Lower leg skin (tissue), 4 donors: ENCODE data around the gene ZBTB33. TPM values are rescaled to one million over a fixed set of nuclear protein-coding genes. Genes with fewer than 3 reads are reported as not detected.

Experiments used
- DNase-seq, 2 donors: peaks; one replicate each; pipeline ENCODE4 v3.0.0-alpha.2; 2019; ENCODE audit warnings: low spot score in 2 of 2
- H3K4me3 ChIP-seq: fragments of 200-600 bp; sonication (generic); 2 replicates; pipeline ENCODE4 v1.5.1; 2017; ENCODE audit warnings: mild to moderate bottlenecking, low read depth; ENCODE audit not compliant: poor library complexity, severe bottlenecking
- CTCF ChIP-seq, 3 donors: fragments of 450-650 bp; IDR thresholded peaks; one replicate each; pipeline ENCODE4 v1.5.1; 2016; ENCODE audit warnings: antibody characterized with exemption in 3 of 3, mild to moderate bottlenecking in 3 of 3, moderate library complexity in 2 of 3
- POLR2A ChIP-seq, 2 donors: fragments of 450-650 bp; IDR thresholded peaks; one replicate each; pipeline ENCODE4 v1.6.1; 2016 to 2017; ENCODE audit warnings: antibody characterized with exemption in 2 of 2, mild to moderate bottlenecking in 1 of 2, moderate library complexity in 1 of 2
- WGBS, 2 donors: methylation state at CpG; one replicate each; pipeline ENCODE4 v1.1.5; 2018; 5-methylcytosine and 5-hydroxymethylcytosine counted together
- intact Hi-C: fragments of 100-400 bp; cut with DNase I; formaldehyde crosslinking; loops from one replicate; pipeline ENCODE4 v1.15.0; 2023; ENCODE audit warnings: low total_unique reads
- total RNA-seq, 4 donors: library from RNA; depleted of rRNA; stranded (reverse); fragments of >200 nt; gene quantifications; one replicate each; pipeline ENCODE4 v1.1.0, GENCODE V29; 2016

Gene ZBTB33
- total RNA-seq, 4 donors from 2014 or later: 21.6 to 26.8 (median 23.8) TPM

DNA sequence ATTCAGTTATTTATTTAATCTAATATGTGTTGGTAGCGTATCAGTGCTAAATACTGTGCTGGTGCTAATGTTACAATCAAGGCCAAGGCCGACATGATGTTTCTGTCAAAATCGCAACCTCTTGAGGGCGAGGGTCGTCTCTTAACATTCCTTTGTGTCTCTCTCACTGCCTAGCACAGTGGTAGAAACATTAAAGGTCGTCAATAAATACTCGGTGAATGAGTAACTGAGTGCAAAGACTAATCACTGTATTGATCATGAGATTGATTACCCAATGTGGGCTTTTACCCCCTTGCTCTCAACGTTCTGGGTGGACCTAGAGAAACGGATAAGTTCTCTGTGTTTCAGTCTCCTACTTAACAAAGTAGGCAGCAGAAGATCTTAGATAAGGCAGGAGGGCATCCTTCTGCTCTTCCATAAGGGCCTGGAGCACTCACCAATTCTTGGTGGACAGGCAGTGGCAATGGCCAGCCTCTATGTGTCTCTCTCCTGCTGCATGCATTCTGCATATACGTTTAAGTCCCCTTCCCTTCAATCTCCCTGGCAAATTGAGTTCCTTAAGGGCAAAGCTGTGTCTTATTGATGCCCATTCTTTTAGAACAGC is 30.5 kb downstream of the ZBTB33 start:
- whole genome bisulfite sequencing, 2 donors: 78 to 91% methylated on average over 10 of the region's 10 CpGs
- no peak for TF ChIP-seq CTCF (IDR thresholded peaks at IDR 0.05)
- no peak for TF ChIP-seq POLR2A (IDR thresholded peaks at IDR 0.05)
- DNase-seq: no peak
- intact Hi-C loops: no loop called here
- no peak overlapping the region for H3K4me3 ChIP-seq

GRCh38 chrX:120281761-120282160 is 31.1 kb downstream of the ZBTB33 start:
- 28 to 47% methylated on average over 4 of the region's 4 CpGs for WGBS, 2 donors
- DNase-seq: no peak
- H3K4me3 ChIP-seq: no peak overlapping the region
- TF ChIP-seq CTCF (IDR thresholded peaks at IDR 0.05) (no peak), POLR2A (IDR thresholded peaks at IDR 0.05) (no peak)
- intact Hi-C loops: no loop called here

DNA sequence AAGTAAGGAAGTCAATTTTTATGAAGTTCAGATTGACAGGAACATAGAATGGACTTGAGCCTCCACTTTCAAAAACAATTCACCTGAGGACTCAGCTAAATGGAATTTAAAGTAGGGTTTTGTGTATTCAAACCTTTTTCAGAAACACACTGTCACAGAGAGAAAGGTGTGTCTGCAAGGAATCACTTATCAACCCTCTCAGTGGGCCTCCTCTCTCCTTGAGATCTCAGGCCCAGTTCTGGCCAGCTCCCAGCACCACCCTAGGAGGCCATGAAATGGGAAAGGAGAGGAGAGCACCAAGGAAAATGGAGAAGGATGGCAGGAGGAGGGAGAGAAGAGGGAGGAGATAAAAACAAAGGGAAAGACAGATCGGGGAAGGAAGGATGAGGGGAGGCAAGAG is 32.1 kb downstream of the ZBTB33 start:
- H3K4me3 ChIP-seq: no peak overlapping the region
- intact Hi-C loops: no loop called here
- 70 to 88% methylated on average over 1 of the region's 1 CpG for WGBS, 2 donors
- TF ChIP-seq POLR2A (IDR thresholded peaks at IDR 0.05) (no peak), CTCF (IDR thresholded peaks at IDR 0.05) (no peak)
- DNase-seq: no peak

DNA sequence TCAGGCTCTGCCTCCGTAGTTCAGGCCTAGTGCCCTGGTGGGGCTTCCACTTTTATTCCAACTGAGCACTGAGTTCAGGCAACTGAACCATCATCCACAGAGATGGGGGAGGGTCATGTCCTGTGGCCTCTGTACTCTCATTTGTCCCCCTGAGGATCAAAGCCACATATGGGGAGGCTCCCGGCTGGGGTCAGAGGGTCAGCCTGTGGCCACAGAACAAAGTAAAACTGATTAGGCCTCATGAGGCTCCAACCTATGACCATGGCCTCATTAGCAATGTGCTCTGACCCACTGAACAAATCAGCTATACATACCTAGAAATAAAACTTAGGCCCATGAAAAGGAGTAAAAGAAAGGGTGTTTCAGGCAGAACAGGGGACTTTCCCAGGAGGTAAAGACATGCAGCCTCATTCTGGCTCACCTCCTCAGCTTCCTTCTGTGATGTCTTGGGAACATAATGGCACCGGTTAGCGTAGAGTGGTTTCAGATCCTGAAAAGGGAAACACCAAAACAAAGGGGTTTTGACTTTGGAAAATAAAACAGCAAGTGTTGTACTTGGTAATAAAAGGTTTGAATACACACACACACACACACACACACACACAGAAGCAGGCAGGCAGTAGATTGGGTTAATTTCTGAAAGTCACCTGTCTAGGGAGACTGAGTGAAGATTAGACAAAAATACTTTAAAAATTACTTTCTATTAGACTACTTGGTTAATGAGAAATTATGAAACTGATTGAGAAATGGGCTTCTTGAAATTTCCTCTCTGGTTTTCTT is 36.3 kb downstream of the ZBTB33 start:
- WGBS, 2 donors: 79% methylated on average over 4 of the region's 4 CpGs
- intact Hi-C loops: no loop called here
- no peak for DNase-seq

DNA sequence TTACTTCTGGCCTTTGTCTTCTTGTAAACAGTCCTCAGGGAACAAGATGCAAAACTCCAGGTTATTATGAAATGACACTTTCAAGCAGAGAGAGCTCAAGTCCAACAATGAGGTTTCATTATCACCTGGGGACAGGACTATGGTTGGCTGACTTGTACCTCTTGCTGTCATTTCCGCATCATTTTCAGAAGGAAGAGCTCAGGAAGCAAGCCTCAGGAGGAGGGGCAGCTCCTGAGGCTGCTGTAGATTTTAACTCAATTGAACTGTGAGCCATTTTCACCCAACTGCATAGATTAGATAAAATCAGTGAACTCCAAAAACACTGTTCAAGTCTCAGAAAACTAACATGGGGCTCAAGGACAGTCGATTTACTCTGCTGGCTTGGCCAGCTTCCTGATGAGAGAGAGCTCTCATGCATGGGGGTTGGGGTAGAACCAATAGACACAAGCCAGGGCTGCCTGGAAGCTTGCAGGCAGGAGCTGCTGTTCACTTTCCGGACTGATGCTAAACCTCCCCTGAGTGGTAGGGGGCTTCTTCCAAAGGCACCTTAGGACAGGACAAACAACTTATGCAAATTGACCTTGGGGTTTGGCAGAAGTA is 37.0 kb downstream of the ZBTB33 start:
- H3K4me3 ChIP-seq: no peak overlapping the region
- no peak for DNase-seq
- intact Hi-C loops: no loop called here
- WGBS, 2 donors: 48 to 62% methylated on average over 2 to 3 of the region's 3 CpGs
- TF ChIP-seq CTCF (IDR thresholded peaks at IDR 0.05): no peak
- no peak for TF ChIP-seq POLR2A (IDR thresholded peaks at IDR 0.05)

More for the DNA sequence above, 36.3 kb downstream of the ZBTB33 start:
- H3K4me3 ChIP-seq: no peak overlapping the region
- TF ChIP-seq POLR2A (IDR thresholded peaks at IDR 0.05) (no peak), CTCF (IDR thresholded peaks at IDR 0.05) (no peak)
